Activated CD8-positive, alpha-beta memory T cell treated with anti-CD3 and anti-CD28 coated beads for 48 hours (primary cell): ENCODE data around the gene KDF1.

ENCODE experiments used
- DNase-seq, 3 experiments: peaks; one replicate each; pipeline ENCODE4 v3.0.0-alpha.2; 2020; ENCODE audit warnings: low read depth in 2 of 3, low spot score in 2 of 3

KDF1 gene, protein sequence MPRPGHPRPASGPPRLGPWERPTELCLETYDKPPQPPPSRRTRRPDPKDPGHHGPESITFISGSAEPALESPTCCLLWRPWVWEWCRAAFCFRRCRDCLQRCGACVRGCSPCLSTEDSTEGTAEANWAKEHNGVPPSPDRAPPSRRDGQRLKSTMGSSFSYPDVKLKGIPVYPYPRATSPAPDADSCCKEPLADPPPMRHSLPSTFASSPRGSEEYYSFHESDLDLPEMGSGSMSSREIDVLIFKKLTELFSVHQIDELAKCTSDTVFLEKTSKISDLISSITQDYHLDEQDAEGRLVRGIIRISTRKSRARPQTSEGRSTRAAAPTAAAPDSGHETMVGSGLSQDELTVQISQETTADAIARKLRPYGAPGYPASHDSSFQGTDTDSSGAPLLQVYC

DNA sequence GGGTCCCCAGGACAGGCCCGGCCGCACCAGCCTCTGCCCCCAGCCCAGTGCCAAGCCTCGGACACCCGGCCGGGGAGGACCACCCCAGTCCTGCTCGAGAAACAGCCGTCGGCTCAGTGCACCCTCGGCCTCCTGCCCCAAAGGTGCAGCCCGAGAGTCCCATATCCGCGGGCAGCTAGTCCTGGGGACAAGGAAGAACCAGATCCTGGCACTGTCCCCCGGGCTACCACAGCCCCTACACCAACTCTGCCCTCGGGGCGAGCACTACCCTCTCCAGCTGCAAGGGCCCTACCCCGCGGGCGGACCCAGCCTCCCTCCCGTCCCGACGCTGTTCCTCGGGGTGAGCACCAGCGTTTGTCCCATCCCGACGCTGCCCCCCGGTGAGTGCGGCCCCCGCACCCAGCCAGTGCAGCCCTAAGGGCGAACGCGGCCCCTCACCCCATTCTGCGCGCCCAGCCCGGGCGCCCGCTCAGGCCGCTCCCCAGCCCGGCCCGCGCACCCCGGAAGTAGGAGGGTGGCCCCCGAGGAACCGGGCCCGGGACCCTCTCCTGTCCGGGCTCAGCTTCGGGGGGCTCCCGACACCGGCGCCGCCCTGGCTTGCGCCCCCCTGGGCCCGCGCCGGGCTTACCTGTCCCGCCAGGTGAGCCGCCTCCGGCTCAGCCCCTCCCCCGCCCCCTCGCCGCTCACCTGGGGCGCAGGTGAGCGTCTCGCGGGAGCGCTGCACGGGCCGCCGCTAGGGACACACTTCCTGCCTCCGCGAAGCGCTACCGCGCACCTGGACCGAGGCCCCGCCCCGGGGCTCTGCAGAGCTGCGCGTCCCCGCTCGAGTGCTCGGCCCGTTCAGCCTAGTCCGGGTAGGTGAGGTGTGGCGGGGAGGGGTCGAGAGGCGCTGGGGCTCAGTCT is at the start of gene KDF1:
Gene KDF1 (minus strand): TSS at position 747 of the 903 bp plus-strand sequence. CDS start 8,088 bp downstream, outside the sequence.
- DNase-seq, result no peak

DNA sequence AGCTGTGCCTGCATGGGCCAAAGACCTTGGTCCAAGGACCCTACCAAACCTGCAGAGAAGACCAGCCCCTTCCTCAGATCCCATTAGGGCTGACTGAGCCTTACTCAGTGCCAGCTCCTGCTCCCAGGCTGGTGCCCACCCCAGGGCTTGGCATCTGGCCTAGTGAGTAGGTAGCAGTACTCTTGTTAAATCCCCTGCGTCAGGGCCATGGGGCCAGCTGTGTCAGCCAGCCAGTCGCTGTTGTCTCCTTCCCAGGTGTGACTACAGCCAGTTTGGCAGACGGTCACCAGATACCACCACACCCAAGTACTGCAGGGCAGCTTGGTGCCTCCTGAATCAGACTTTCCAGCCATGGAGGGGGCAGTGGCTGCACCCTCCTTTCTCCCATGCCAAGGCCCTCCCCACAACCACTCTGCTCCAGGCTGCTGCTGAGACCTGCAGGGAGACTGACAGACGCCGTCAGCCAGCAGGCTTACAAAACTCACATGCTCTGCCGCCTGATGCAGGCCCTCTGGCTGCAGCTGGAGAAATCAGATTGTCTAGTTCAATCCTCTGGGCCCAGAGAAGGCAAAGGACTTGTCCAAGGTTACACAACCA is 49.4 kb upstream of the KDF1 start:
- no peak for DNase-seq

- DNase-seq, result no peak
Measured at GRCh38 chr1:27007909-27008582, 47.8 kb upstream of the KDF1 start.

GRCh38 chr1:27006683-27007082 is 46.4 kb upstream of the KDF1 start:
- no peak for DNase-seq

DNA sequence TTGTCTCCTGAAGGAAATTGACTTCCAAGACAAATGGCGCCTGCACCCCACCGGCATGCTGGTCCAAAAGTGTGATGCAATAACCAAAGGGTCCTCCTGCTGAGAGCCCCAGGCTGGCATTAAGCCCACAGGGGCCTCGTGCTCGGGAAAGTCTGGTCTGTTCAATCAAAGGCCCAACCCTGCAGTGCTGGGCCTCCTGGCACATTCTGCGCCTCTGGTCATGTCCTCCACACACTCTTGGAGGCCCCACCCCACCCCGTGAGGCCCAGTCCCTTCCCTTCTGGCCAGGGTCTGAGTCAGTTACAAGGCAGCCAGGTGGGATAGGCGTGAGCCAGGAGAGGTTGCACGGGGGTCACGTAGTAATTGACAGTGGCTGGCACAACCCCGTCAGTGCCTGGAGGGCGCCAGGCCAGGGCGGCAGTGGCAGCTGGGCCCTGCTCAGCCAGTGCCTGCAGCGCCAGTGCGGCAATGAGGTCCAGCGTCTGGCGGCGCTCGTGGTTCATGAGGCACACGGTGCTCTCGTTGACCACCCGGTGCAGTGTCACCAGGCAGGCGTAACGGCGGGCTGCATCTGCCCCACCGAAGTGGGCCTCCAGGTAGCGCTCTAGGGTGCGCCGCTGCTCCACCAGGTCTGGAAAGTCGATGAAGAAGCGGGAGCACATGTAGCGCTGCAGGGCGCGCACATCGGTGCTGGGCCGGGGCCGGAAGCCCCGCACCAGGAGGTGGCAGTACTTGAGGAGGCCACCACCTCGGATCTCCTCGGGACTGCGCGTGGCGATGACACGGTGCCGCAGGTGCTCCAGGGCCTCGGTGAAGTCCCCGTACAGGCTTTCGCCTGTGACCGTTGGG is 45.6 kb upstream of the KDF1 start:
- no peak for DNase-seq

DNA sequence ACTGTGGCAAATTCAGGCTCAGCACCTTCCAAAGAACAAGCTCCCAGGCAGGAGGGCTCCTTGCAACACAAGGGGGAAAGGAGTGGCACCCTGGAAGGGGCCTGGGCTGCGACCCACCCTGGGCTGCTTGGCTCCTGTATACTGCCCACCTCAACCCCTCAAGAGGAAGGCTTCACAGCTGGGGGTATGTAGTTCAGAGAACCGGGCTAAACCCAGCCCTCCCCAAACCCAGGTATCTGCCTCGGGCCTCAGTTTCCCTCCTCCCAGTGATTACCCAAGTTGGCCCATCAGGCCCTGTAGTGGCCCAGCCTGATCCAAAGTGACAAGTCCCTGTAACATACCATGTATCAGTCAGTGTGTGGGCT is 44.9 kb upstream of the KDF1 start:
- no peak for DNase-seq

DNA sequence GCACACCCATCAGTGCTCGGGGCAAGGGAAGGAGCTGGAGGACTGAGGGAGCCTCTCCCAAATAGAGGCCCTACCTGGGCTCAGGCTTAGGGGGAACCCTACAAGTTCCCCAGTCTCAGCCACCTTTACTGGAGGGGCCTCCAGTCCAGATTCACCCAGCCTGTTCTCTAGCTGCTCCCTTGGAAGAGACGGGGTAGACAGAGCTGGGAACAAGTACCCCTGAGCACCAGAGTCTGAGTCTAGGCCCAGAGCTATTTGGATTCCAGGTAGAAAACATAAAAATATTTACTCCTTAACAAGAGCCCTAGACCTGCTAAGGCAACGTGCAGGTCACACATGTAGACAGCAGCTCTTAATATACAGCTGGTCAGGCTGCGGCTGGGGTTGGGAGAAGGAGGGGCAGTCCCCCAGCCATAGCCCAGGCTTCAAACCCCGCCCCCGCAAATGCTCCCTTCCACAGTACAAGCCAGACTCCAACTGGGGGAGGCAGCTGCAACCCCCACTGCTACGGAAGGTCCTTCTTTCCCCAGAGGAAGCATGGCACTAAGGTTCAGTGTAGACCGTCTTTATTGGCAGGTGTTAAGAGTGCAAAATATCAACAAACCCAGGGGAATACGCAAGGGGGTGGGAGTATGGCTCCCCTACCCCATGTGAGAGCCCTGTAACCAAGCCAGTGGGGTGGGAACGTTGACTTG is 44.4 kb upstream of the KDF1 start:
- DNase-seq, result no peak

DNA sequence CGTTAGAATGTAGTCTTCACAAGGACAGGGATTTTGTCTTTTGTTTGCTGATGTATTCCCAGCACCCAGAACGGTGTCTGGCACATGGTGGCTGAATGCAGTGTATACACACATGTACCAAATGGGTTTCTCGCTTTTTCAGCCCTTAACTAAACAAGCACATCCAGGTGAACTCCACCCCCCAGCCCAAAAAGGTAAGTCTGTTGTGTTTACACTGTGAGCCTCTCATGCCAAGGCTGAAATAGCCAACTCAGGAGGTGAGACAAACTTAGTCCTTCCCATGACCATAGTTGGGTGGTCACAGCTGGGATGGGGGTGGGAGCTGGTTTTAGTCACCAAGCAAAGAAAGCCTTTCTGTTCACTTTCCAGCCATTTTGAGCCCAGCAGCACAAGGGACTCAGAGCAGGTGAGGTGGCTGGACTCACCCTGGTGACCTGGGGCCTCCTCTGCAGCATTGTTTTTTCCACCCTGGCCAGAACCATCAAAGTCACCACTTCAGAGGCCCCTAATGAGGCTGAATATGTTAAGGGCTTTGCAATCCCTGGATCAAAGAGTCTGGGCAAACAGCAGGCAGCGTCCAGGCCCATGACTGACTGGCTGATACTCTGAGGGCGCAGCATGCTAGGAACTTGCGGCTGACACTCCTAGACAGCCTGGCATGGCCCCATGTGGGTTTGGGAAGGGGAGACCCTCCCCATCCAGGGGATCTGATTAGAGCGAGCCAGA is 43.6 kb upstream of the KDF1 start:
- no peak for DNase-seq

GRCh38 chr1:27001570-27002360 is 41.5 kb upstream of the KDF1 start:
- DNase-seq, result no peak

DNA sequence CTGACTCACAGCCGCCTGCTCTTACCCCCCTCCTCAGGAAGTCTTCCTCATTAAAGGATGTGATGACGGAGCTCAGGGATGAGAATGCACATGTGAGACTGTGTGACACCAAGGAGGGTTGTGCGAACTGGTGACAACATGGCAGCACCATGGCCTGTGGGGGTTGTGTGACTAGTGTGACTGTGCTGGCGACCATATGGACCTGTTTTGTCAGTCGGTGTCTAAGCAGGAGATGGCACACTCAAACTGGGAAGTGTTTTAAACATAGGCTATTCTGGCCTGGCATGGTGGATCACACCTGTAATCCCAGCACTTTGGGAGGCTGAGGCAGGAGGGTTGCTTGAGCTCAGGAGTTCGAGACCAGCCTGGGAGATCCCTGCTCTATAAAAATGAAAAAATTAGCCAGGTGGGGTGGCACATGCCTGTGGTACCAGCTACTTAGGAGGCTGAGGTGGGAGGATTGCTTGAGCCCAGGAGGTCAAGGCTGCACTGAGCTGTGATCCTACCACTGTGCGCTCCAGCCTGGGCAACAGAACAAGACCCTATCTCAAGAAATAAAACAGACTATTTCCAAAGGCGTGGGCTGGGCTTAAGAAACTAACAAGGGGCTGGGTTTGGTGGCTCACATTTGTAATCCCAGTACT is 40.7 kb upstream of the KDF1 start:
- DNase-seq, result no peak

- DNase-seq, result no peak
Measured at GRCh38 chr1:27000090-27000816, 40.0 kb upstream of the KDF1 start.

GRCh38 chr1:26999440-26999987 is 39.2 kb upstream of the KDF1 start:
- no peak for DNase-seq

DNA sequence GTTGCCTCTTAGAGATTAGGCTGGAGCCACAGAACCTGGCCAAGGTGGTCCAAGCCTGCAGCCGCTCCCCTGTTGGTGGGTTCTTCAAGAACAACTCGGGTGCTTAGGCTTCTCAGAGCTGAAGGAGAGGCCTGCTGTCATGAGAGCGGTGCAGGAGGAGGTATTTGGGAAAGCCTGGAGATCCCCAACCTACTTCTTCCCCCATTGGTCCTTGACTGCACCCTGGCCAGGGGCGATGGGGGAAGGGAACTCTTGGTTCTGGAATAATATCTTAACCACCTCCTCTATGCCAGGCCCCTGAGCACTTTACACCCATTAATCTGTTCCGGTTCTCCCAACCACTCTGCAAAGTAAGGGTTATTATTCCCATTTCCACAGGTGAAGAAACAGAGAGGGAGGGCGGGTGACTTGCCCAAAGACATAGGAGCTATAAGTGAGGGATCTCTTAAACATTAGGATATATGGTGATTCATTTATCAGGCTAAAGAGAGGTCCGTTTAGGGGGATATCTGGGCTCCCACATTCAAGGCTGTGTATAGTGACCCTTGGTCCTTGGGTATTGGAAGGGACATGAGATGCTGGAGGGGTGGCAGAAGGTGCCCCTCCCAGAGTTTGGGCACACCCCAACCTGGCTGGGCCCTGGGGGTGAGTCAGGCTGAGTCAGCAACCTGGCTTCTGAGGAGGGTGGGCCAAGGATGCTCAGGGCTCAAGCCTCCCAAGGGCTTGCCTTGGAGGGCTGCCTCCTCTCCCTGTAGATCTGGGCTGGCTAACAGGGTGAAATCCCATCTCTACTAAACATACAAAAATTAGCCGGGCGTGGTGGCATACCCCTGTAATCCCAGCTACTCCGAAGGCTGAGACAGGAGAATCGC is 38.4 kb upstream of the KDF1 start:
- DNase-seq, result no peak

DNA sequence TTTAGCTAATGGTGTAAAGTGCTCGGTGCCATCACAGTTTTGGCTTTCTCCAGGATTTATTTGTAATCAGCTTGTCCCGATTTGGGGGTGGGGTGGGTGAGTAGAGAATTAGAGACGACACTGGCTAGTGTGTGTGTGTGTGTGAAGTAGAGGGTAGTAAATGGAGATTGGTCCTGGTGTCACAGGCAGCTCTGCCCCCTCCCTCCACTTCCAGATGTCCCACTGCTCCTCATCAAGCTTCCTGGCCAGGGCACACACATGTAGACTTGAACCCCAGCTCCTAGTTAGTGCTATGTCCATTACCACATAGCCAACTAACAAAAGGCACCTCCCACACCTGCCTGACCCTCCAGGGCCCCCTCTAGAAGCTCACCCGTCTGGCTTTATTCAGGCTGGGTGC is 36.4 kb upstream of the KDF1 start:
- no peak for DNase-seq

DNA sequence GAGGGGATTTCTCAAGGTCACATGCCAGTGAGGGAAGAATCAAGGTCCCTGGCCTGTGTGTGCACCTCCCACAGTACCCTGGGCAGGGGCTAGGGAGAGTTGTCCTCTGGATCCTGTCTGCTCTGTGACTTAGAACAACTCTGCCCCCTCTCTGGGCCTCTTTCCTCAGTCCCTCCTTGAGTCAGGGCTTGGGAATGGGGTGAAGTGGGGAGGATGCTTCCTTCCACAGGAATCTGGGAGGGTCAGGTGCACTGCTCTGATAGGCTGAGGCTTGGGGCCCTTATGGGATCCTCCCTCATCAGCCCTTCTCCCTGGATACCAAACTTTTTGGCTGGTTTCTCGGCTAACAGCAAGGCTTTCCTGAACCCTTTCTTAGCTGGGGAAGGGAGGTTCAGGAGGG is 35.8 kb upstream of the KDF1 start:
- DNase-seq, result no peak
